Prostate gland (tissue), 2 donors: Measurements from ENCODE around the gene SPATS2.

Experiments used
- POLR2A ChIP-seq: fragments of 450-650 bp; IDR thresholded peaks from one replicate; pipeline ENCODE4 v1.6.1; 2016; ENCODE audit warnings: antibody characterized with exemption, mild to moderate bottlenecking
- TF ChIP-seq, protein P1 (sequence below), 4 experiments: fragments of 200-600 bp in 2 of 4; fragments of 450-650 bp in 2 of 4; sonication (generic) in 2 of 4; IDR thresholded peaks; 1 replicate in 3 of 4; 2 replicates in 1 of 4; pipeline ENCODE4 v1.5.1; 2016 to 2019; ENCODE audit warnings: antibody characterized with exemption in 4 of 4, mild to moderate bottlenecking in 2 of 4, moderate library complexity in 2 of 4

GRCh38 chr12:49397000-49397399 is 29.7 kb downstream of the SPATS2 start:
- TF ChIP-seq POLR2A, result no peak
- TF ChIP-seq, protein P1, sequence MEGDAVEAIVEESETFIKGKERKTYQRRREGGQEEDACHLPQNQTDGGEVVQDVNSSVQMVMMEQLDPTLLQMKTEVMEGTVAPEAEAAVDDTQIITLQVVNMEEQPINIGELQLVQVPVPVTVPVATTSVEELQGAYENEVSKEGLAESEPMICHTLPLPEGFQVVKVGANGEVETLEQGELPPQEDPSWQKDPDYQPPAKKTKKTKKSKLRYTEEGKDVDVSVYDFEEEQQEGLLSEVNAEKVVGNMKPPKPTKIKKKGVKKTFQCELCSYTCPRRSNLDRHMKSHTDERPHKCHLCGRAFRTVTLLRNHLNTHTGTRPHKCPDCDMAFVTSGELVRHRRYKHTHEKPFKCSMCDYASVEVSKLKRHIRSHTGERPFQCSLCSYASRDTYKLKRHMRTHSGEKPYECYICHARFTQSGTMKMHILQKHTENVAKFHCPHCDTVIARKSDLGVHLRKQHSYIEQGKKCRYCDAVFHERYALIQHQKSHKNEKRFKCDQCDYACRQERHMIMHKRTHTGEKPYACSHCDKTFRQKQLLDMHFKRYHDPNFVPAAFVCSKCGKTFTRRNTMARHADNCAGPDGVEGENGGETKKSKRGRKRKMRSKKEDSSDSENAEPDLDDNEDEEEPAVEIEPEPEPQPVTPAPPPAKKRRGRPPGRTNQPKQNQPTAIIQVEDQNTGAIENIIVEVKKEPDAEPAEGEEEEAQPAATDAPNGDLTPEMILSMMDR (IDR thresholded peaks at IDR 0.05), result no peak
